Retinal pigment epithelial cell (primary cell): Measurements from ENCODE around the gene FURIN.
"Not testable (repeated sequence)": the region's sequence is repeated elsewhere in the genome, so short reads cannot be mapped to it uniquely, and the experiment has no call there.

Experiments used
- DNase-seq: peaks from one replicate; pipeline ENCODE4 v3.0.0-alpha.2; 2010; ENCODE audit warnings: low read depth
- H3K4me3 ChIP-seq: 2 replicates; pipeline ENCODE4 v1.5.1; 2011; ENCODE audit warnings: mild to moderate bottlenecking, low read length, control low read depth, moderate library complexity
- CTCF ChIP-seq: conservative IDR thresholded peaks from 2 replicates; pipeline ENCODE4 v1.5.1; 2011; ENCODE audit warnings: low read depth, low read length, control low read depth, inconsistent platforms

Gene FURIN

GRCh38 chr15:90891346-90891949, 23.1 kb downstream of the FURIN start:
- no peak overlapping the region for H3K4me3 ChIP-seq
- TF ChIP-seq CTCF = no peak
- no peak for DNase-seq

GRCh38 chr15:90892023-90892422, 23.6 kb downstream of the FURIN start:
- DNase-seq = no peak
- no peak overlapping the region for H3K4me3 ChIP-seq
- TF ChIP-seq CTCF = no peak

GRCh38 chr15:90892498-90893174, 24.2 kb downstream of the FURIN start:
- H3K4me3 ChIP-seq = no peak overlapping the region

GRCh38 chr15:90893175-90894090, 25.0 kb downstream of the FURIN start:
- H3K4me3 ChIP-seq = no peak overlapping the region
- TF ChIP-seq CTCF = peak; percentile 17
- DNase-seq = no peak

More at GRCh38 chr15:90892498-90893174, 24.2 kb downstream of the FURIN start:
- TF ChIP-seq CTCF = no peak
- DNase-seq = no peak

GRCh38 chr15:90895571-90896117, 27.3 kb downstream of the FURIN start:
- H3K4me3 ChIP-seq = no peak overlapping the region
- DNase-seq = no peak
- no peak for TF ChIP-seq CTCF

GRCh38 chr15:90897131-90897655, 28.8 kb downstream of the FURIN start:
- not testable (repeated sequence) for DNase-seq

More at GRCh38 chr15:90897131-90897655, 28.8 kb downstream of the FURIN start:
- H3K4me3 ChIP-seq = not testable (repeated sequence)
